Fibroblast of mammary gland (primary cell): ENCODE measurements around the gene FAM151A.

ENCODE experiments used
- DNase-seq: peaks from one replicate; pipeline ENCODE4 v3.0.0-alpha.2; 2010; ENCODE audit warnings: low read depth
- H3K4me3 ChIP-seq: 2 replicates; pipeline ENCODE4 v1.5.1; 2011; ENCODE audit warnings: low read depth, mild to moderate bottlenecking, low read length, moderate library complexity; ENCODE audit not compliant: control insufficient read depth
- CTCF ChIP-seq: conservative IDR thresholded peaks from 2 replicates; pipeline ENCODE4 v1.5.1; 2011; ENCODE audit warnings: low read depth, low read length, inconsistent platforms; ENCODE audit not compliant: control insufficient read depth, insufficient read depth

Gene FAM151A

GRCh38 chr1:54596756-54597155 lies 26.6 kb downstream of the FAM151A start:
- DNase-seq: no peak
- TF ChIP-seq CTCF: no peak
- no peak overlapping the region for H3K4me3 ChIP-seq

GRCh38 chr1:54595956-54596498 lies 27.3 kb downstream of the FAM151A start:
- TF ChIP-seq CTCF: no peak
- no peak for DNase-seq
- H3K4me3 ChIP-seq: no peak overlapping the region

- no peak for TF ChIP-seq CTCF
- no peak for DNase-seq
- no peak overlapping the region for H3K4me3 ChIP-seq
These were observed 28.9 kb downstream of the FAM151A start for GRCh38 chr1:54594463-54594862.

GRCh38 chr1:54593571-54594160 lies 29.7 kb downstream of the FAM151A start:
- DNase-seq: no peak
- H3K4me3 ChIP-seq: no peak overlapping the region
- TF ChIP-seq CTCF: no peak

GRCh38 chr1:54591127-54591756 lies 32.1 kb downstream of the FAM151A start:
- no peak overlapping the region for H3K4me3 ChIP-seq
- DNase-seq: peak; percentile 10
- no peak for TF ChIP-seq CTCF

GRCh38 chr1:54588377-54588776 lies 34.9 kb downstream of the FAM151A start:
- DNase-seq: no peak
- TF ChIP-seq CTCF: no peak
- H3K4me3 ChIP-seq: no peak overlapping the region
